HAP-1 (cell line): ENCODE data around the gene ITIH3.
A peak's percentile ranks its signal among the peaks of the same experiment; 100 is the strongest.

Experiments
- DNase-seq, 2 experiments: peaks; one replicate each; pipeline ENCODE4 v3.0.0-alpha.2; 2016 to 2020; ENCODE audit warnings: low spot score in 2 of 2
- H3K27me3 ChIP-seq: fragments of 250-450 bp; sonication (Bioruptor Pico); 2 replicates; pipeline ENCODE4 v1.5.1; 2020; ENCODE audit warnings: low read depth, mild to moderate bottlenecking, moderate library complexity
- H3K36me3 ChIP-seq: fragments of 250-450 bp; sonication (Bioruptor Pico); replicated peaks from 2 replicates; pipeline ENCODE4 v1.5.1; 2020; ENCODE audit warnings: mild to moderate bottlenecking
- H3K4me1 ChIP-seq: fragments of 250-450 bp; sonication (Bioruptor Pico); 2 replicates; pipeline ENCODE4 v1.5.1; 2020; ENCODE audit warnings: mild to moderate bottlenecking
- H3K4me3 ChIP-seq: fragments of 250-450 bp; sonication (Bioruptor Pico); 2 replicates; pipeline ENCODE4 v1.5.1; 2020; ENCODE audit warnings: mild to moderate bottlenecking, moderate library complexity
- H3K9me3 ChIP-seq: fragments of 250-450 bp; sonication (Bioruptor Pico); 2 replicates; pipeline ENCODE4 v1.5.1; 2020; ENCODE audit warnings: mild to moderate bottlenecking, moderate library complexity
- in situ Hi-C: fragments of 300-500 bp; cut with MboI; formaldehyde crosslinking; loops from 3 replicates; pipeline ENCODE4 v1.14.3; 2020; ENCODE audit warnings: low sequenced_read_pairs, inconsistent platforms, mixed read lengths

ITIH3 gene

GRCh38 chr3:52793702-52794611, 639 bp upstream of the ITIH3 start:
- Histone ChIP-seq H3K36me3 (no peaks in the 10 kb centered on the region), H3K27me3 (no peaks in the 10 kb centered on the region), H3K9me3 (no peaks in the 10 kb centered on the region), H3K4me3 (no peak overlapping the region), H3K4me1 (no peaks in the 10 kb centered on the region)
- DNase-seq, result no peak
- in situ Hi-C loops, result no loop called here

- Histone ChIP-seq H3K4me3 (no peak overlapping the region), H3K27me3 (no peaks in the 10 kb centered on the region), H3K36me3 (no peaks in the 10 kb centered on the region), H3K9me3 (no peaks in the 10 kb centered on the region), H3K4me1 (no peaks in the 10 kb centered on the region)
- no peak for DNase-seq
- in situ Hi-C loops, result no loop called here
Measured at GRCh38 chr3:52795298-52795900, 803 bp downstream of the ITIH3 start.

- in situ Hi-C loops, result no loop called here
- no peaks in the 10 kb centered on the region for H3K27me3 ChIP-seq
- H3K4me1 ChIP-seq, result no peaks in the 10 kb centered on the region
- H3K4me3 ChIP-seq, result no peak overlapping the region
- H3K36me3 ChIP-seq, result no peaks in the 10 kb centered on the region
- no peak for DNase-seq
- no peaks in the 10 kb centered on the region for H3K9me3 ChIP-seq
Measured at GRCh38 chr3:52796411-52796810, 1.8 kb downstream of the ITIH3 start.

GRCh38 chr3:52798376-52798977, 3.9 kb downstream of the ITIH3 start:
- in situ Hi-C loops, result no loop called here
- H3K4me1 ChIP-seq, result no peaks in the 10 kb centered on the region
- no peaks in the 10 kb centered on the region for H3K36me3 ChIP-seq
- H3K27me3 ChIP-seq, result no peaks in the 10 kb centered on the region
- H3K9me3 ChIP-seq, result no peaks in the 10 kb centered on the region
- H3K4me3 ChIP-seq, result no peak overlapping the region
- no peak for DNase-seq

GRCh38 chr3:52798978-52799476, 4.4 kb downstream of the ITIH3 start:
- DNase-seq, result peak; percentile 6 to 56
- Histone ChIP-seq H3K36me3 (no peaks in the 10 kb centered on the region), H3K4me3 (no peak overlapping the region), H3K9me3 (no peaks in the 10 kb centered on the region), H3K4me1 (no peaks in the 10 kb centered on the region), H3K27me3 (no peaks in the 10 kb centered on the region)
- in situ Hi-C loops, result no loop called here

GRCh38 chr3:52800079-52800478, 5.5 kb downstream of the ITIH3 start:
- in situ Hi-C loops, result no loop called here
- no peak overlapping the region for H3K4me3 ChIP-seq
- no peak for DNase-seq

GRCh38 chr3:52801839-52802238, 7.2 kb downstream of the ITIH3 start:
- H3K4me1 ChIP-seq, result no peaks in the 10 kb centered on the region
- DNase-seq, result no peak
- no peak overlapping the region for H3K4me3 ChIP-seq
- H3K36me3 ChIP-seq, result no peaks in the 10 kb centered on the region
- in situ Hi-C loops, result no loop called here
- no peaks in the 10 kb centered on the region for H3K27me3 ChIP-seq
- no peaks in the 10 kb centered on the region for H3K9me3 ChIP-seq

More at GRCh38 chr3:52800079-52800478, 5.5 kb downstream of the ITIH3 start:
- Histone ChIP-seq H3K36me3 (no peaks in the 10 kb centered on the region), H3K9me3 (no peaks in the 10 kb centered on the region), H3K4me1 (no peaks in the 10 kb centered on the region), H3K27me3 (no peaks in the 10 kb centered on the region)

GRCh38 chr3:52805270-52806039, 10.9 kb downstream of the ITIH3 start:
- H3K36me3 ChIP-seq, result no peaks in the 10 kb centered on the region
- in situ Hi-C loops, result no loop called here
- no peaks in the 10 kb centered on the region for H3K9me3 ChIP-seq
- no peak for DNase-seq
- H3K27me3 ChIP-seq, result no peaks in the 10 kb centered on the region
- H3K4me1 ChIP-seq, result no peaks in the 10 kb centered on the region
- no peak overlapping the region for H3K4me3 ChIP-seq

- Histone ChIP-seq H3K4me3 (no peak overlapping the region), H3K36me3 (no peaks in the 10 kb centered on the region), H3K4me1 (no peaks in the 10 kb centered on the region), H3K9me3 (no peaks in the 10 kb centered on the region), H3K27me3 (no peaks in the 10 kb centered on the region)
- DNase-seq, result no peak
- in situ Hi-C loops, result no loop called here
Measured at GRCh38 chr3:52809149-52809548, 14.6 kb downstream of the ITIH3 start.

- no peaks in the 10 kb centered on the region for H3K4me1 ChIP-seq
Measured at GRCh38 chr3:52809662-52810377, 15.2 kb downstream of the ITIH3 start.

GRCh38 chr3:52810923-52811322, 16.3 kb downstream of the ITIH3 start:
- Histone ChIP-seq H3K27me3 (no peaks in the 10 kb centered on the region), H3K9me3 (no peaks in the 10 kb centered on the region), H3K4me3 (no peak overlapping the region), H3K36me3 (no peaks in the 10 kb centered on the region), H3K4me1 (no peaks in the 10 kb centered on the region)
- in situ Hi-C loops, result no loop called here
- DNase-seq, result no peak

More at GRCh38 chr3:52809662-52810377, 15.2 kb downstream of the ITIH3 start:
- Histone ChIP-seq H3K4me3 (no peak overlapping the region), H3K9me3 (no peaks in the 10 kb centered on the region), H3K27me3 (no peaks in the 10 kb centered on the region), H3K36me3 (no peaks in the 10 kb centered on the region)
- no peak for DNase-seq
- in situ Hi-C loops, result no loop called here

GRCh38 chr3:52811452-52812011, 16.9 kb downstream of the ITIH3 start:
- H3K4me1 ChIP-seq, result no peaks in the 10 kb centered on the region
- H3K4me3 ChIP-seq, result no peak overlapping the region
- H3K9me3 ChIP-seq, result no peaks in the 10 kb centered on the region
- in situ Hi-C loops, result no loop called here
- no peaks in the 10 kb centered on the region for H3K36me3 ChIP-seq
- H3K27me3 ChIP-seq, result no peaks in the 10 kb centered on the region
- no peak for DNase-seq

- no peaks in the 10 kb centered on the region for H3K9me3 ChIP-seq
- in situ Hi-C loops, result no loop called here
- no peak for DNase-seq
- H3K36me3 ChIP-seq, result no peaks in the 10 kb centered on the region
- no peak overlapping the region for H3K4me3 ChIP-seq
- no peaks in the 10 kb centered on the region for H3K4me1 ChIP-seq
- H3K27me3 ChIP-seq, result no peaks in the 10 kb centered on the region
Measured at GRCh38 chr3:52813810-52814209, 19.2 kb downstream of the ITIH3 start.
